A549 (cell line): ENCODE data around the gene KIAA0753. TPM values are rescaled to one million over a fixed set of nuclear protein-coding genes. Genes with fewer than 3 reads are reported as not detected.
"Not testable (repeated sequence)": the region's sequence is repeated elsewhere in the genome, so short reads cannot be mapped to it uniquely, and the experiment has no call there.

ENCODE experiments used
- ATAC-seq, 2 experiments: fragments of 200-7000 bp in 1 of 2; fragments of >200 bp in 1 of 2; cut with Nextera tagmentation in 1 of 2; cut with Tn5 transposase in 1 of 2; 3 replicates each; pipeline versions ENCODE4 v1.8.0 to v1.9.1; 2018 to 2020; ENCODE audit warnings: mild to moderate bottlenecking in 1 of 2, moderate library complexity in 1 of 2
- CTCF ChIA-PET: fragments of 300-600 bp; sonication (Branson Sonifier 250); formaldehyde crosslinking; extraction: SDS; loops from one replicate; lab custom pipeline; 2021; ENCODE audit warnings: antibody characterized with exemption, inconsistent platforms; lab: Yijun Ruan, JAX
- POLR2A ChIA-PET: fragments of 350-600 bp; formaldehyde crosslinking; extraction: SDS; loops from one replicate; lab custom pipeline; 2021; ENCODE audit warnings: antibody characterized with exemption, inconsistent platforms; lab: Yijun Ruan, JAX
- DNase-seq, 2 experiments: peaks; one replicate each; pipeline versions ENCODE4 v3.0.0 to v3.0.0-alpha.2; 2011 to 2016; ENCODE audit warnings: low read depth in 1 of 2, low spot score in 1 of 2
- FAIRE-seq: peaks from 2 replicates; lab custom pipeline; 2011; peaks lifted over from hg19 to GRCh38; lab: Jason Lieb, UNC
- H3K27ac ChIP-seq, 2 experiments: fragments of >200 bp; sonication (Bioruptor Twin); formaldehyde crosslinking; 3 replicates each; pipeline ENCODE4 v1.5.1; 2016 to 2017
- H3K4me1 ChIP-seq: fragments of >200 bp; sonication (Bioruptor Twin); formaldehyde crosslinking; 3 replicates; pipeline ENCODE4 v1.6.1; 2016
- H3K4me2 ChIP-seq: fragments of >200 bp; sonication (Bioruptor Twin); formaldehyde crosslinking; 3 replicates; pipeline ENCODE4 v1.6.1; 2016
- H3K4me3 ChIP-seq: fragments of >200 bp; sonication (Bioruptor Twin); formaldehyde crosslinking; 3 replicates; pipeline ENCODE4 v1.5.1; 2016
- H3K9me3 ChIP-seq: fragments of >200 bp; sonication (Bioruptor Twin); formaldehyde crosslinking; 3 replicates; pipeline ENCODE4 v1.6.1; 2016
- CBX2 ChIP-seq: fragments of 200-600 bp; sonication (generic); IDR thresholded peaks from 2 replicates; pipeline ENCODE4 v1.6.1; 2016; ENCODE audit warnings: low read depth, mild to moderate bottlenecking, borderline replicate concordance
- CEBPB ChIP-seq, 2 experiments: fragments of >200 bp in 1 of 2; sonication (Bioruptor Twin) in 1 of 2; formaldehyde crosslinking in 1 of 2; IDR thresholded peaks; 2 replicates each; pipeline ENCODE4 v1.6.1; 2012 to 2016
- CHD4 ChIP-seq: fragments of 200-600 bp; sonication (generic); IDR thresholded peaks from 2 replicates; pipeline ENCODE4 v1.6.1; 2016; ENCODE audit warnings: antibody characterized with exemption, mild to moderate bottlenecking, borderline replicate concordance
- CTCF ChIP-seq: fragments of >200 bp; sonication (Bioruptor Twin); formaldehyde crosslinking; IDR thresholded peaks from 3 replicates; pipeline ENCODE4 v1.5.1; 2016
- EP300 ChIP-seq, 2 experiments: fragments of >200 bp; sonication (Bioruptor Twin); formaldehyde crosslinking; IDR thresholded peaks; 2 replicates in 1 of 2; 3 replicates in 1 of 2; pipeline ENCODE4 v1.6.1; 2016 to 2017
- HDAC2 ChIP-seq: fragments of 200-600 bp; sonication (generic); IDR thresholded peaks from 2 replicates; pipeline ENCODE4 v1.6.1; 2016
- HMGXB4 ChIP-seq: fragments of 250-450 bp; sonication (Bioruptor Pico); IDR thresholded peaks from 2 replicates; pipeline ENCODE4 v1.5.0; 2021; ENCODE audit warnings: mild to moderate bottlenecking, moderate library complexity, borderline replicate concordance
- JUNB ChIP-seq: fragments of >200 bp; sonication (Bioruptor Twin); formaldehyde crosslinking; IDR thresholded peaks from 2 replicates; pipeline ENCODE4 v1.6.1; 2016
- KDM1A ChIP-seq: fragments of 200-600 bp; sonication (generic); IDR thresholded peaks from 2 replicates; pipeline ENCODE4 v1.6.1; 2016; ENCODE audit warnings: low read depth, mild to moderate bottlenecking
- MAFK ChIP-seq: fragments of 450-650 bp; IDR thresholded peaks from 2 replicates; pipeline ENCODE4 v1.6.1; 2014; ENCODE audit not compliant: partially characterized antibody
- PHF8 ChIP-seq: fragments of 200-600 bp; sonication (generic); IDR thresholded peaks from 2 replicates; pipeline ENCODE4 v1.6.1; 2016; ENCODE audit warnings: low read depth, mild to moderate bottlenecking, antibody characterized with exemption, moderate library complexity, borderline replicate concordance
- RAD21 ChIP-seq, 2 experiments: fragments of >200 bp in 1 of 2; sonication (Bioruptor Twin) in 1 of 2; formaldehyde crosslinking in 1 of 2; IDR thresholded peaks in 1 of 2; conservative IDR thresholded peaks in 1 of 2; 2 replicates in 1 of 2; 3 replicates in 1 of 2; pipeline ENCODE4 v1.6.1; 2012 to 2018; ENCODE audit warnings: inconsistent platforms in 1 of 2
- RARB ChIP-seq: fragments of 250-450 bp; sonication (Bioruptor Pico); IDR thresholded peaks from 2 replicates; pipeline ENCODE4 v1.8.0; 2021; ENCODE audit warnings: mild to moderate bottlenecking, moderate library complexity
- RCOR1 ChIP-seq: fragments of 150-350 bp; IDR thresholded peaks from 2 replicates; pipeline ENCODE4 v1.6.1; 2014; ENCODE audit warnings: antibody characterized with exemption, low read length, low read depth
- RFX5 ChIP-seq: fragments of 450-650 bp; IDR thresholded peaks from 2 replicates; pipeline ENCODE4 v1.7.1; 2014; ENCODE audit warnings: antibody characterized with exemption, mild to moderate bottlenecking, moderate library complexity
- SMC3 ChIP-seq: fragments of >200 bp; sonication (Bioruptor Twin); formaldehyde crosslinking; IDR thresholded peaks from 3 replicates; pipeline ENCODE4 v1.6.1; 2018; ENCODE audit warnings: inconsistent platforms
- TFCP2L1 ChIP-seq: fragments of 250-450 bp; sonication (Bioruptor Pico); IDR thresholded peaks from 2 replicates; pipeline ENCODE4 v1.5.0; 2021; ENCODE audit warnings: mild to moderate bottlenecking
- ZFP36 ChIP-seq: fragments of 450-650 bp; IDR thresholded peaks from 2 replicates; pipeline ENCODE4 v1.6.1; 2014; ENCODE audit warnings: borderline replicate concordance; ENCODE audit not compliant: partially characterized antibody
- ZSCAN20 ChIP-seq: fragments of 250-450 bp; sonication (Bioruptor Pico); IDR thresholded peaks from 2 replicates; pipeline ENCODE4 v1.8.0; 2022; ENCODE audit warnings: mild to moderate bottlenecking, moderate library complexity
- WGBS: methylation state at CpG from one replicate; pipeline ENCODE4 v1.1.6; 2017; ENCODE audit errors: missing lambda C conversion rate; 5-methylcytosine and 5-hydroxymethylcytosine counted together
- polyA plus RNA-seq, 4 experiments: library from polyadenylated mRNA; depleted of rRNA in 3 of 4; stranded (reverse); fragments of >200 nt; fragmentation: RNase III in 1 of 4; extraction: RNeasy Plus Mini Kit Qiagen cat#74134 plus additional on column Dnase treatment in 1 of 4; gene quantifications; 2 replicates in 3 of 4; 3 replicates in 1 of 4; pipeline ENCODE4 v1.2.3, GENCODE V29; 2011 to 2017
- TF ChIP-seq, protein P1 (sequence below): IDR thresholded peaks from 2 replicates; pipeline ENCODE4 v1.6.1; 2012; ENCODE audit warnings: low read depth, borderline replicate concordance
- TF ChIP-seq, protein P2 (sequence below): fragments of >200 bp; sonication (Bioruptor Twin); formaldehyde crosslinking; IDR thresholded peaks from 3 replicates; pipeline ENCODE4 v1.6.1; 2016

The KIAA0753 gene
- polyA plus RNA-seq, 2 of the 4 experiments (the other 2 are of a cell fraction) = 13.6 to 15.2 TPM

DNA sequence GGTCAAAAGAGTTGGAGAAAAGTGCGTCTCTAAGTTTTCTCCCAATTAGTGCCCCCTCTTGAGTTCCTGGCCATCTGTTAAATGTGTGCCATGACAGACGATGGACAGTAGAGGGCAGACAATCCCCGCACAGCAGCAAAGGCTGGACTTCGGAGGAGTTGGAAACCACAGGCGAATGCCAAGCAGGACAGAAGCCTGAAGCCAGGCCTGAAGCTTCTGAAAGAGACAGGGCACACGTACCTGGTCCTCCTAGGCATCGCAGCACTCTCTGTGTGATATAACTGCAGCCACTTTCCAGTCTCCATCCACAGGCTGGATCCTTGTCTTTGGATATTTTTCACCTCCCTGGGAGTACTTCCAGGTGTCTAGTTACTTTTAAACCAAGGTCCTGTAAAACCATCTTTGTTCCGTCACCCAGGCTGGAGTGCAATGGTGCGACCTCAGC is 25.6 kb upstream of the KIAA0753 start:
- peaks cover 4% of the 10 kb centered on the region; the same call in 1 of the 3 replicates for H3K4me1 ChIP-seq
- CTCF ChIA-PET = interaction anchor here (0.6 to 17.8 kb wide), 80 partner anchors 7 to 575 kb away, joined by 3 to 293 read pairs (median 4); partner anchors contain the start of genes BCL6B, C17orf100, MED31 and RNASEK
- no peak overlapping the region for H3K4me3 ChIP-seq
- DNase-seq (peak; percentile 86 to 90), FAIRE-seq (peak; percentile 97), ATAC-seq (peak; percentile 87 to 94)
- 13% methylated on average over 9 of the region's 9 CpGs for WGBS
- no peak overlapping the region for H3K4me2 ChIP-seq
- TF ChIP-seq HDAC2 (no peak), EP300 (IDR thresholded peaks at IDR 0.05) (no peak), RFX5 (no peak), RARB (no peak), RCOR1 (no peak), CHD4 (no peak), RAD21 (conservative IDR thresholded peaks at IDR 0.05 in 1 of 2, IDR thresholded peaks at IDR 0.05 in 1 of 2) (peak; percentile 97 to 99), SMC3 (peak; percentile 92), MAFK (no peak), CTCF (peak; percentile 97), KDM1A (no peak), CEBPB (IDR thresholded peaks at IDR 0.05) (no peak), JUNB (no peak)
- TF ChIP-seq, protein P1, sequence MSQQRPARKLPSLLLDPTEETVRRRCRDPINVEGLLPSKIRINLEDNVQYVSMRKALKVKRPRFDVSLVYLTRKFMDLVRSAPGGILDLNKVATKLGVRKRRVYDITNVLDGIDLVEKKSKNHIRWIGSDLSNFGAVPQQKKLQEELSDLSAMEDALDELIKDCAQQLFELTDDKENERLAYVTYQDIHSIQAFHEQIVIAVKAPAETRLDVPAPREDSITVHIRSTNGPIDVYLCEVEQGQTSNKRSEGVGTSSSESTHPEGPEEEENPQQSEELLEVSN = no peak
- H3K27ac ChIP-seq = no peak overlapping the region
- POLR2A ChIA-PET = interaction anchor here (1.0 kb wide), 1 partner anchor 370 kb away, joined by 3 read pairs; the partner anchor contains the start of gene SLC16A13
- no peaks in the 10 kb centered on the region for H3K9me3 ChIP-seq

DNA sequence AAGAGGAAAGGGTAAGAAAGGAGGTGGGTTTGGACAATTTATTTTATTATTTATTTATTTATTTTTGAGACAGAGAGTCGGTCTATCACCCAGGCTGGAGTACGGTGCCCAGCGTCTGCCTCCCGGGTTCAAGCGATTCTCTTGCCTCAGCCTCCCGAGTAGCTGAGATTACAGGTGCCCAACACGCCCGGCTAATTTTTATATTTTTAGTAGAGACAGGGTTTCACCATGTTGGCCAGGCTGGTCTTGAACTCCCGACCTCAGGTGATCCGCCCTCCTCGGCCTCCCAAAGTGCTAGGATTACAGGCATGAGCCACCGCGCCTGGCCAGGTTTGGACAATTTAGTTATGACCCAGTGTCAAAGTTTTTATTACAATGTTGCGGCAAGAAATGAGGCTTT is 22.7 kb upstream of the KIAA0753 start:
- FAIRE-seq, H3K27ac ChIP-seq, H3K4me1 ChIP-seq, DNase-seq, H3K4me2 ChIP-seq, ATAC-seq, H3K9me3 ChIP-seq, POLR2A ChIA-PET, H3K4me3 ChIP-seq: not testable (repeated sequence)
- 69% methylated on average over 14 of the region's 14 CpGs for WGBS
- CTCF ChIA-PET = interaction anchor here (1.0 to 17.8 kb wide), 8 partner anchors 10 to 359 kb away, joined by 3 to 293 read pairs (median 10); partner anchors contain the start of genes BCL6B and RNASEK

DNA sequence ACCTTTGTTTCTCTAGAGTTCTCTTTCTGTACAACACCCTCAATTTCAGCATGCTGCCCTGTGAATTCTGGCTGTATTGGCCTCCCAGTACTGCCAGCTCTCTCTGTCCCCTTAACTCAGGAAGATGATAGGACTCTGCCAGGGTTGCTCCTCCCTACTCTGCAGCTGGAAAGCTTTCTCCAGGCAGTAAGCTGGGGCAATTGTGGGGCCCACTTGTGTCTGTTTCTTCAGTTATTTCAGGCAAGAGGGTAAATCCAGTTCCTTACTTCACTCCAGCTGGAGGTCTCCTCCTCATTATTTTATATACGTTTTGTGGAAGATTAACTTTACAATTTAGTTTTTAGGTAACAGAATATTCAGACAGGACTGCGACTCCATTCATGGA is 20.9 kb upstream of the KIAA0753 start:
- 30% methylated on average over 2 of the region's 2 CpGs for WGBS
- TF ChIP-seq, protein P2, sequence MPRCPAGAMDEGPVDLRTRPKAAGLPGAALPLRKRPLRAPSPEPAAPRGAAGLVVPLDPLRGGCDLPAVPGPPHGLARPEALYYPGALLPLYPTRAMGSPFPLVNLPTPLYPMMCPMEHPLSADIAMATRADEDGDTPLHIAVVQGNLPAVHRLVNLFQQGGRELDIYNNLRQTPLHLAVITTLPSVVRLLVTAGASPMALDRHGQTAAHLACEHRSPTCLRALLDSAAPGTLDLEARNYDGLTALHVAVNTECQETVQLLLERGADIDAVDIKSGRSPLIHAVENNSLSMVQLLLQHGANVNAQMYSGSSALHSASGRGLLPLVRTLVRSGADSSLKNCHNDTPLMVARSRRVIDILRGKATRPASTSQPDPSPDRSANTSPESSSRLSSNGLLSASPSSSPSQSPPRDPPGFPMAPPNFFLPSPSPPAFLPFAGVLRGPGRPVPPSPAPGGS = no peak
- no peak for TF ChIP-seq ZSCAN20 (CRISPR knock-in tag)
- no peak for TF ChIP-seq KDM1A
- no peak for TF ChIP-seq HMGXB4 (CRISPR knock-in tag)
- no peak for TF ChIP-seq TFCP2L1 (CRISPR knock-in tag)
- no peak for TF ChIP-seq ZFP36
- no peak for TF ChIP-seq PHF8
- no peak for TF ChIP-seq CBX2
- no peak for ATAC-seq

More for the DNA sequence above, 20.9 kb upstream of the KIAA0753 start:
- FAIRE-seq (no peak), DNase-seq (no peak)
- Histone ChIP-seq H3K4me2 (no peak overlapping the region), H3K4me3 (no peak overlapping the region), H3K9me3 (no peaks in the 10 kb centered on the region), H3K27ac (no peak overlapping the region), H3K4me1 (no peaks in the 10 kb centered on the region)
- POLR2A ChIA-PET = interaction anchor here (0.7 kb wide), 1 partner anchor 20 kb away, joined by 3 read pairs; no protein-coding TSS in a partner anchor
- CTCF ChIA-PET = interaction anchor here (0.8 to 17.8 kb wide), 10 partner anchors 10 to 360 kb away, joined by 3 to 293 read pairs (median 4); partner anchors contain the start of genes RNASEK and SLC13A5
